HCT116 (cell line): ENCODE measurements around the gene CACNG6.

Experiments used
- CTCF ChIP-seq, 3 experiments: fragments of 200-600 bp in 1 of 3; sonication (generic) in 1 of 3; IDR thresholded peaks in 2 of 3; conservative IDR thresholded peaks in 1 of 3; 2 replicates each; pipeline ENCODE4 v1.5.1; 2012 to 2017; ENCODE audit warnings: low read depth in 2 of 3, low read length in 2 of 3, antibody characterized with exemption in 1 of 3, borderline replicate concordance in 1 of 3, control low read depth in 1 of 3, mild to moderate bottlenecking in 1 of 3, mixed read lengths in 1 of 3, mixed run types in 1 of 3, moderate library complexity in 1 of 3; ENCODE audit not compliant: insufficient read depth in 1 of 3
- POLR2AphosphoS5 ChIP-seq: IDR thresholded peaks from 2 replicates; pipeline ENCODE4 v1.6.1; 2011; ENCODE audit warnings: mild to moderate bottlenecking, low read depth, low read length, moderate library complexity

- TF ChIP-seq CTCF (IDR thresholded peaks at IDR 0.05 in 2 of 3, conservative IDR thresholded peaks at IDR 0.05 in 1 of 3; ENCODE audit: borderline replicate concordance in 1 of 3, insufficient read depth in 1 of 3, low read depth in 2 of 3, low read length in 2 of 3) (no peak), POLR2AphosphoS5 (no peak)
Observed at GRCh38 chr19:53945998-53946397, 45.4 kb upstream of the CACNG6 start.
